Mesodermal cell (in vitro differentiated cells): ENCODE results near the gene RABAC1.

Source experiments
- H3K27ac ChIP-seq: 2 replicates; pipeline ENCODE4 v1.7.0; 2013; ENCODE audit warnings: mild to moderate bottlenecking, low read depth, low read length, moderate library complexity; ENCODE audit not compliant: severe bottlenecking
- H3K36me3 ChIP-seq: 2 replicates; pipeline ENCODE4 v1.7.1; 2013; ENCODE audit warnings: mild to moderate bottlenecking, low read length, moderate library complexity; ENCODE audit not compliant: control insufficient read depth, insufficient read depth
- H3K4me1 ChIP-seq: one replicate; pipeline ENCODE4 v1.7.1; 2013; ENCODE audit warnings: mild to moderate bottlenecking, low read length; ENCODE audit not compliant: insufficient read depth, control insufficient read depth, poor library complexity, severe bottlenecking
- H3K4me3 ChIP-seq: 2 replicates; pipeline ENCODE4 v1.7.0; 2013; ENCODE audit warnings: low read length, control low read depth, mild to moderate bottlenecking; ENCODE audit not compliant: insufficient read depth, poor library complexity, severe bottlenecking; ENCODE audit errors: extremely low read depth
- H3K9me3 ChIP-seq: 2 replicates; pipeline ENCODE4 v1.7.1; 2013; ENCODE audit warnings: mild to moderate bottlenecking, low read length, moderate library complexity; ENCODE audit not compliant: control insufficient read depth
- WGBS, 2 experiments: methylation state at CpG; one replicate each; pipeline ENCODE4 v1.1.5; 2013; ENCODE audit warnings: missing lambda C conversion rate in 2 of 2; ENCODE audit not compliant: insufficient coverage in 2 of 2; 5-methylcytosine and 5-hydroxymethylcytosine counted together

The RABAC1 gene

DNA sequence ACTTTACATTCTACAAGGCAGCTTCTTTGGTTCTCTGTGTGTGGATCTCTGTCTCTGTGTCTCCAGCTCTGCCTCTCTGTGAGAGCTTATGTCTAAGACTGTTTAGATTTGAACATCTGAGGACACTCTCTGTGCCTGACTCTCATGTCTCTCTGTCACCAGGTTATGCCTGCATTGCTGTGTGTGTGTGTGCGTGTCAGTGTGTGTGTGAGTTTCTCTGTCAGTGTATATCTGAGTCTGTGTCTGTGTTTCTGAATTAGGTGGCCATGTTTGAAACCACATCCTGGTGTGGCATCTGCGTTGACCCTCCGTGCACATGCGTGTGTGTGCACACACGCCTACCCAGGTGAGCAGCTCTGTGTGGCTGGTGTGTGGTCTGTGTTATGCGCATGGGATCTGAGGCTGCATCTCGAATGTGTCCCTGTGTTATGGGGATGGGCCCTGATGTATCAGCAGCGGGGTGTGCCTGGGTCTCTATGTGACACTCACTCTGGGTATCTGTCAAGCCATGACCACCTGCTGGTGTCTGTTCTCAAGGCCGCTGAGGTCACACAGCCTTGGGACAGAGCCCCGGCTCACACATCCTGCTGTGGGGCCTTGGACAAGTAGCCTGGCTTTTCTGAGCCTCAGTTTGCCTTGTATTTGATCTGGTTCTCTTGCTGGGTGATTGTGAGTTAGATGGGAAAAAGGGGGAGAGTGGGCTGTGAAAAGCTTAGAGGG is 28.2 kb upstream of the RABAC1 start:
- Histone ChIP-seq H3K9me3 (no peaks in the 10 kb centered on the region), H3K27ac (no peak overlapping the region), H3K4me3 (no peak overlapping the region), H3K36me3 (no peaks in the 10 kb centered on the region), H3K4me1 (no peaks in the 10 kb centered on the region)
- WGBS, 2 experiments: 81 to 89% methylated on average over 6 to 9 of the region's 10 CpGs

DNA sequence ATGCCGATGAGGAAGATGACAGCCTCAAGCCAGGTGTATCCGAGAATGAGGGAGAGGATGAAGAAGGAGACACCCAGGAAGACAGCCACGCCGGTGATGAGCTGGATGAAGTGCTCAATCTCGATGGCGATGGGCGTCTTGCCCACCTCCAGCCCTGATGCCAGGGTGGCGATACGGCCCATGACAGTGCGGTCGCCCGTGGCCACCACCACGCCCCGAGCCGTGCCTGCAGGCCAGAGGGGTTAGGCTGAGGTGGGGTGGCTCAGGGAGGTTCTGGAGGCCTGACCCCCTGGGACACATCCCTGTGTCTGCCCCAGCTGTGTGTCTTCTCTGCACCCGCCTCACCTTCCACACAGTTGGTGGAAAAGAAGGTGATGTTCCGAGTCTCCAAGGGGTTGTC is 25.8 kb upstream of the RABAC1 start:
- H3K4me1 ChIP-seq: no peaks in the 10 kb centered on the region
- H3K36me3 ChIP-seq: no peaks in the 10 kb centered on the region
- no peak overlapping the region for H3K4me3 ChIP-seq
- WGBS, 2 experiments: 91 to 96% methylated on average over 12 to 15 of the region's 17 CpGs
- H3K27ac ChIP-seq: no peak overlapping the region
- no peaks in the 10 kb centered on the region for H3K9me3 ChIP-seq

DNA sequence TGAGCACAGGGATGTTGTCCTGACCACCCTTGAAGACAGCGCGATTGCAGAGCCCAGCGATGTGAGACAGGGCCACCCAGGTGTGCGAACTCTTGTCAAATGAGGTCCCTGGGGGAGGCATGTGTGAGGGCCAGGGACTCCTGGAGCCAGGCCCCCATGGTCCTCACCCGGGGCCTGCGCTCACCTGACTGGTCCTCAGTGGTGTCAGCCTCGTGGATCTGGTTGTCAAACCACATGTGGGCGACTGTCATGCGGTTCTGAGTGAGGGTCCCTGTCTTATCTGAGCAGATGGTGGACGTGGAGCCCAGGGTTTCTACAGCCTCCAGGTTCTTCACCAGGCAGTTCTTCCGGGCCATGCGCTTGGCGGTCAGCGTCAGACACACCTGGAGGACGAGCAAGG is 22.6 kb upstream of the RABAC1 start:
- 87 to 97% methylated on average over 15 of the region's 15 CpGs for WGBS, 2 experiments
- H3K27ac ChIP-seq: no peak overlapping the region
- H3K4me1 ChIP-seq: no peaks in the 10 kb centered on the region
- H3K36me3 ChIP-seq: no peaks in the 10 kb centered on the region
- H3K9me3 ChIP-seq: no peaks in the 10 kb centered on the region
- H3K4me3 ChIP-seq: no peak overlapping the region

- H3K9me3 ChIP-seq: no peaks in the 10 kb centered on the region
- H3K4me1 ChIP-seq: no peaks in the 10 kb centered on the region
- no peaks in the 10 kb centered on the region for H3K36me3 ChIP-seq
- WGBS, 2 experiments: 92 to 94% methylated on average over 16 to 17 of the region's 17 CpGs
- H3K4me3 ChIP-seq: no peak overlapping the region
- H3K27ac ChIP-seq: no peak overlapping the region
These were observed 19.3 kb upstream of the RABAC1 start for GRCh38 chr19:41978470-41978869.

GRCh38 chr19:41977916-41978315 is 18.8 kb upstream of the RABAC1 start:
- no peaks in the 10 kb centered on the region for H3K9me3 ChIP-seq
- H3K4me1 ChIP-seq: no peaks in the 10 kb centered on the region
- no peak overlapping the region for H3K4me3 ChIP-seq
- no peak overlapping the region for H3K27ac ChIP-seq
- 93 to 94% methylated on average over 22 of the region's 22 CpGs for WGBS, 2 experiments
- no peaks in the 10 kb centered on the region for H3K36me3 ChIP-seq

DNA sequence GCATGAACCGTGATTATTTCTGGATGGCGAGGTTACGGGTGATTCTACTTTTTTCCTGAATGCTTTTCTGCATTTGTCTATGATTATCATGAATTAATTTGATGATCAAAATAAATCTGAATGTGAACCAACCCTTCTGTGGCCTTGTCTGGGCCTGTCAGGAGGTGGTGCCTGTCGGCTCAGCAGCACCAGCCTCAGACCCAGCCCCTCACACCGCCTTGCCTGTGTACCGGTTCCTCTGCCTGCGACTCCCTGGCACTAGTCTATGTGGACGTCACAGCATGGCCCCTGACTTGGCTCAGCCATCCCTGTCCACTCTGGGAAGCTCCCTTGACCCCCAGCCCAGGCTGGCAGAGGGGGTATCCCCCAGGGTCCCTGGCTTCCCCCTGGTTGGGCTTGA is 15.5 kb upstream of the RABAC1 start:
- Histone ChIP-seq H3K4me3 (no peak overlapping the region), H3K27ac (no peak overlapping the region), H3K9me3 (no peaks in the 10 kb centered on the region), H3K4me1 (no peaks in the 10 kb centered on the region), H3K36me3 (no peaks in the 10 kb centered on the region)
- WGBS, 2 experiments: 87 to 91% methylated on average over 5 to 7 of the region's 8 CpGs

GRCh38 chr19:41971363-41971762 is 12.2 kb upstream of the RABAC1 start:
- WGBS, 2 experiments: 78 to 93% methylated on average over 1 to 8 of the region's 11 CpGs
- Histone ChIP-seq H3K9me3 (no peaks in the 10 kb centered on the region), H3K27ac (no peak overlapping the region), H3K36me3 (no peaks in the 10 kb centered on the region), H3K4me1 (no peaks in the 10 kb centered on the region), H3K4me3 (no peak overlapping the region)

GRCh38 chr19:41969772-41970458 is 10.8 kb upstream of the RABAC1 start:
- Histone ChIP-seq H3K4me3 (no peak overlapping the region), H3K36me3 (no peaks in the 10 kb centered on the region), H3K4me1 (no peaks in the 10 kb centered on the region), H3K9me3 (no peaks in the 10 kb centered on the region), H3K27ac (no peak overlapping the region)
- 91 to 92% methylated on average over 17 to 18 of the region's 19 CpGs for WGBS, 2 experiments

GRCh38 chr19:41968751-41969595 is 9.9 kb upstream of the RABAC1 start:
- Histone ChIP-seq H3K27ac (no peak overlapping the region), H3K4me1 (no peaks in the 10 kb centered on the region)
- WGBS, 2 experiments: 89 to 91% methylated on average over 22 to 28 of the region's 28 CpGs

DNA sequence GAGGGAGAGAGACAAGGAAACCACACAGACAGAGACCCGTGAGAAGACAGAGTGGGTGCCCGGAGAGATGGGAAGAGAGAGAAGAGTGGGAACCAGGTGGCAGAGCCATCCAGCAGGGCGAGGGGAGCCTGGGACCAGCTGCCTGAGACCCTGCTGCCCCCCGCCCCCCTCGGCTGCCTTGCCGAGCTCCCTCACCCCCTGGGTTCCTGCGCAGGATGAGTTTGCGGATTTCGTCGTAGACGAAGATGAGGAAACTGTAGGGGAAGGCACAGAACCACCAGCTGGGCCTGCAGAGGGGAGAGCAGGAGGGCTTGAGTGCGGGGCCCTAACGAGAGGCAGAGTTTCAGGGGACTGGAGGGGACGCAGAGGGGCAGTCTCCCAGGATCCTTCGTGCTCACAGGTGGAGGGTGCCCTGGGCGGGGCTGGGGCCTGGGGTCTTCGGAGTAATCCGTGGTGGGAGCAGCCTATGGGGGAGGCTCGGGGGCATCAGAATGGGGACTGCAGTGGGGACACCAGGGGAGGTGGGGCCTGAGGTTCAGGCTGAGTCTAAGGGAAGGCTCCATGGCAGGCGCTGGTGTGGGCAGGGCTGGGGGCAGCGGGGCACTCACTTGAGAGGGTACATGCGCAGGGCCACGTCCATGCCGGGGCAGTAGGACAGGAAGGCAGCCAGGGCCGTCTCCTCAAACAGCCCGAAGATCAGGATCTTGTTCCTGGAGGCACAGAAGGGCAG is 8.1 kb upstream of the RABAC1 start:
- Histone ChIP-seq H3K36me3 (no peaks in the 10 kb centered on the region), H3K9me3 (no peaks in the 10 kb centered on the region), H3K4me1 (no peaks in the 10 kb centered on the region), H3K27ac (no peak overlapping the region), H3K4me3 (no peak overlapping the region)
- WGBS, 2 experiments: 87 to 88% methylated on average over 17 to 25 of the region's 26 CpGs

More at GRCh38 chr19:41968751-41969595, 9.9 kb upstream of the RABAC1 start:
- Histone ChIP-seq H3K36me3 (no peaks in the 10 kb centered on the region), H3K9me3 (no peaks in the 10 kb centered on the region), H3K4me3 (no peak overlapping the region)
